ENCODE measurements around the gene ANO4. TPM values are rescaled to one million over a fixed set of nuclear protein-coding genes. Genes with fewer than 3 reads are reported as not detected.

ANO4 gene
- total RNA-seq = not detected in 2 replicates
- not detected for total RNA-seq (2013)
- polyA plus RNA-seq = not detected in 2 replicates
- polyA minus RNA-seq = not detected in 2 replicates

DNA sequence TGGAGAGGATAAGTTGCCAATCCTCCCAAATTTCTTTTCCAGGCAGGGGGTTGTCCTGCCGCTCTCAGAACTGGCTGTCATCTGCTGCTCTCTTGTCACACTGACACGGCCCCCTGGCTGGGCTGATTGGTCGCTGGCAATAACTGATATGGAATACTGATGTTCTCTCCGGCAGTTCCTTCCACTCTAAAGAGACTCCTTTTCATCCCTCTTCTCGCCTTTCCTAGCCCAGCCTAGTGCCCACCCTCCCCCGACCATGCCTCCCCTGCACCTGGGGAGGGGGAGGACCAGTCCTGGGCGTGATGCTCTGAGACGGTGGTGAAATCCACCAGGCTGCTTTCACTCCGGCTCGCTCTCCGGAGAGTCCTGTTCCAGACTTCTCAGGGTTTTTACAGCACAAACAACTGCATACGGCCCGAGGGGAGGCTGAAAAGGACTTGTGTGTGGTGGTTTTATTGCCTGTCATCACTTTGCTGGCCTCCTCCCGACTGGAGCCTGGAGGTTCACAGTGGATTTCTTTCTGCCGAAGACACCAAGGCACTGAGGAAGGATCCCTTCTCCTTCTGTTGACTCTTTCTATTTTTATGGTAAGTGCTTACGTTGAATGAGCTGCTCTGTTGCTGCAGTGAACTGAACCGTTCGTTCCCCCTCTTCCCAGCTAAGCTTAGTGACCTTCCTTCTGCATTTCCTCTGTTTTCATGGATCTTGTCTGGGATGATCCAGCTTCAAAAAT is at the start of gene ANO4:
ANO4 (plus strand) TSS at position 336 of the 733 bp plus-strand sequence. CDS start 107,010 bp downstream, outside the sequence.
- WGBS (ENCODE audit: insufficient coverage) = 19% methylated on average over 8 of the region's 18 CpGs
- H3K27me3 Mint-ChIP-seq = peaks cover 25% of the 10 kb centered on the region
- no peaks in the 10 kb centered on the region for H3K79me2 ChIP-seq (ENCODE audit: control insufficient read depth, insufficient read depth, low read length)
- TF ChIP-seq CTCF (IDR thresholded peaks at IDR 0.05) = no peak
- no peak for TF ChIP-seq EZH2 (IDR thresholded peaks at IDR 0.05; ENCODE audit: borderline replicate concordance, insufficient read depth, low read depth, low read length, poor library complexity, severe bottlenecking)
- no peak within 1 kb of the TSS for H3K4me3 ChIP-seq (ENCODE audit: control extremely low read depth in 1 of 5, extremely low read depth in 1 of 5, insufficient read depth in 1 of 5, low read depth in 2 of 5, low read length in 4 of 5)
- H3K4me3 Mint-ChIP-seq = no peak within 1 kb of the TSS
- no peak within 1 kb of the TSS for H3K9ac ChIP-seq (ENCODE audit: low read length)
- no peaks in the 10 kb centered on the region for H3K4me1 ChIP-seq (ENCODE audit: control insufficient read depth in 2 of 2, insufficient read depth in 2 of 2, low read length in 2 of 2)
- no peaks in the 10 kb centered on the region for H3K9me3 Mint-ChIP-seq (ENCODE audit: insufficient read depth)
- no peaks in the 10 kb centered on the region for H3K36me3 ChIP-seq (replicated peaks in 1 of 2; ENCODE audit: control extremely low read depth in 1 of 2, control insufficient read depth in 1 of 2, extremely low read depth in 1 of 2, insufficient read depth in 2 of 2, low read length in 1 of 2)
- no peak within 1 kb of the TSS for H3K4me2 ChIP-seq (replicated peaks; ENCODE audit: low read depth, low read length, poor library complexity, severe bottlenecking)
- DNase-seq (no peak), ATAC-seq (ENCODE audit: low read depth) (no peak)
- H4K20me1 ChIP-seq (ENCODE audit: control insufficient read depth, insufficient read depth, low read length, poor library complexity, severe bottlenecking) = no peaks in the 10 kb centered on the region
- no peak within 1 kb of the TSS for H3K27ac Mint-ChIP-seq
- POLR2A ChIA-PET = no interaction called here
- no peaks in the 10 kb centered on the region for H3K4me1 Mint-ChIP-seq
- no peak within 1 kb of the TSS for H2AFZ ChIP-seq (ENCODE audit: insufficient read depth, low read depth, low read length, poor library complexity, severe bottlenecking)
- CTCF ChIA-PET = no interaction called here
- H3K27ac ChIP-seq (ENCODE audit: low read length in 2 of 2) = no peak within 1 kb of the TSS
- peaks cover 0 to 8% (median 0%) of the 10 kb centered on the region in 4 experiments for H3K27me3 ChIP-seq (replicated peaks in 1 of 4; ENCODE audit: control extremely low read depth in 1 of 4, control insufficient read depth in 3 of 4, insufficient read depth in 4 of 4, low read length in 3 of 4)
- intact Hi-C loops (cut with micrococcal nuclease) = no loop called here
- no peaks in the 10 kb centered on the region for H3K9me3 ChIP-seq (ENCODE audit: control extremely low read depth in 1 of 3, control insufficient read depth in 2 of 3, insufficient read depth in 1 of 3, low read length in 2 of 3)

GRCh38 chr12:100745378-100746071 is 49.1 kb upstream of the ANO4 start:
- Histone ChIP-seq H2AFZ (ENCODE audit: insufficient read depth, low read depth, low read length, poor library complexity, severe bottlenecking) (no peak overlapping the region), H3K9me3 (ENCODE audit: control extremely low read depth in 1 of 3, control insufficient read depth in 2 of 3, insufficient read depth in 1 of 3, low read length in 2 of 3) (peaks cover 0 to 5% (median 0%) of the 10 kb centered on the region in 3 donors), H3K36me3 (replicated peaks in 1 of 2; ENCODE audit: control extremely low read depth in 1 of 2, control insufficient read depth in 1 of 2, extremely low read depth in 1 of 2, insufficient read depth in 2 of 2, low read length in 1 of 2) (no peaks in the 10 kb centered on the region), H3K79me2 (ENCODE audit: control insufficient read depth, insufficient read depth, low read length) (no peaks in the 10 kb centered on the region), H3K4me1 (ENCODE audit: control insufficient read depth in 2 of 2, insufficient read depth in 2 of 2, low read length in 2 of 2) (no peaks in the 10 kb centered on the region), H3K4me3 (ENCODE audit: control extremely low read depth in 1 of 5, extremely low read depth in 1 of 5, insufficient read depth in 1 of 5, low read depth in 2 of 5, low read length in 4 of 5) (no peak overlapping the region), H3K4me2 (replicated peaks; ENCODE audit: low read depth, low read length, poor library complexity, severe bottlenecking) (no peak overlapping the region), H4K20me1 (ENCODE audit: control insufficient read depth, insufficient read depth, low read length, poor library complexity, severe bottlenecking) (no peaks in the 10 kb centered on the region), H3K9ac (ENCODE audit: low read length) (no peak overlapping the region), H3K27me3 (replicated peaks in 1 of 4; ENCODE audit: control extremely low read depth in 1 of 4, control insufficient read depth in 3 of 4, insufficient read depth in 4 of 4, low read length in 3 of 4) (no peaks in the 10 kb centered on the region), H3K27ac (ENCODE audit: low read length in 2 of 2) (no peak overlapping the region)
- ChIA-PET POLR2A (no interaction called here), CTCF (no interaction called here)
- WGBS (ENCODE audit: insufficient coverage) = 57% methylated on average over 1 of the region's 3 CpGs
- peaks cover 3% of the 10 kb centered on the region for H3K27me3 Mint-ChIP-seq
- DNase-seq (no peak), ATAC-seq (ENCODE audit: low read depth) (no peak)
- no peak overlapping the region for H3K27ac Mint-ChIP-seq
- no peak for TF ChIP-seq CTCF (IDR thresholded peaks at IDR 0.05)
- no peak for TF ChIP-seq EZH2 (IDR thresholded peaks at IDR 0.05; ENCODE audit: borderline replicate concordance, insufficient read depth, low read depth, low read length, poor library complexity, severe bottlenecking)
- no peak overlapping the region for H3K4me3 Mint-ChIP-seq
- no peaks in the 10 kb centered on the region for H3K4me1 Mint-ChIP-seq
- H3K9me3 Mint-ChIP-seq (ENCODE audit: insufficient read depth) = peaks cover 4% of the 10 kb centered on the region
- intact Hi-C loops (cut with micrococcal nuclease) = no loop called here

Measured in B cell (primary cell).